GM19452 (cell line): ENCODE measurements around the gene RSRC1.

Experiments used
- ATAC-seq: cut with Tn5 transposase; IDR thresholded peaks from one replicate; pipeline ENCODE4 v1.9.1; 2021; ENCODE audit not compliant: unreplicated experiment

Gene RSRC1

GRCh38 chr3:158127250-158128219 lies 17.6 kb downstream of the RSRC1 start:
- ATAC-seq = no peak

- ATAC-seq = no peak
Observed at GRCh38 chr3:158128755-158129154, 18.9 kb downstream of the RSRC1 start.

GRCh38 chr3:158134363-158134762 lies 24.5 kb downstream of the RSRC1 start:
- no peak for ATAC-seq

- no peak for ATAC-seq
Observed at GRCh38 chr3:158140396-158140795, 30.5 kb downstream of the RSRC1 start.

- ATAC-seq = no peak
Observed at GRCh38 chr3:158148218-158148617, 38.3 kb downstream of the RSRC1 start.

- ATAC-seq = no peak
Observed at GRCh38 chr3:158152186-158152585, 42.3 kb downstream of the RSRC1 start.

GRCh38 chr3:158158969-158159368 lies 49.1 kb downstream of the RSRC1 start:
- ATAC-seq = no peak

- ATAC-seq = no peak
Observed at GRCh38 chr3:158159714-158160113, 49.8 kb downstream of the RSRC1 start.

- no peak for ATAC-seq
Observed at GRCh38 chr3:158160958-158161357, 51.1 kb downstream of the RSRC1 start.

GRCh38 chr3:158165141-158165655 lies 55.3 kb downstream of the RSRC1 start:
- no peak for ATAC-seq

- no peak for ATAC-seq
Observed at GRCh38 chr3:158165730-158166129, 55.8 kb downstream of the RSRC1 start.

GRCh38 chr3:158166223-158166622 lies 56.3 kb downstream of the RSRC1 start:
- no peak for ATAC-seq

GRCh38 chr3:158167737-158168557 lies 58.1 kb downstream of the RSRC1 start:
- no peak for ATAC-seq

GRCh38 chr3:158169091-158169491 lies 59.2 kb downstream of the RSRC1 start:
- no peak for ATAC-seq

- ATAC-seq = no peak
Observed at GRCh38 chr3:158181096-158181495, 71.2 kb downstream of the RSRC1 start.

GRCh38 chr3:158185711-158186110 lies 75.8 kb downstream of the RSRC1 start:
- no peak for ATAC-seq

GRCh38 chr3:158200955-158201354 lies 91.1 kb downstream of the RSRC1 start:
- ATAC-seq = no peak

GRCh38 chr3:158205324-158205723 lies 95.4 kb downstream of the RSRC1 start:
- ATAC-seq = no peak

GRCh38 chr3:158205994-158206393 lies 96.1 kb downstream of the RSRC1 start:
- peak; percentile 73 for ATAC-seq

GRCh38 chr3:158210067-158210466 lies 100.2 kb downstream of the RSRC1 start:
- no peak for ATAC-seq

GRCh38 chr3:158213461-158213860 lies 103.6 kb downstream of the RSRC1 start:
- no peak for ATAC-seq

GRCh38 chr3:158217992-158218391 lies 108.1 kb downstream of the RSRC1 start:
- no peak for ATAC-seq
